Sciatic nerve (tissue), 2 donors: ENCODE data around the gene HSD17B14. TPM values are rescaled to one million over a fixed set of nuclear protein-coding genes. Genes with fewer than 3 reads are reported as not detected.
A peak's percentile ranks its signal among the peaks of the same experiment; 100 is the strongest.
"Not testable (repeated sequence)": the region's sequence is repeated elsewhere in the genome, so short reads cannot be mapped to it uniquely, and the experiment has no call there.

Experiments
- ATAC-seq: fragments of 200-7000 bp; cut with Tn5 transposase; one replicate; pipeline ENCODE4 v1.9.1; 2020; ENCODE audit warnings: mild to moderate bottlenecking, moderate library complexity
- DNase-seq: peaks from one replicate; pipeline ENCODE4 v3.0.0-alpha.2; 2020; ENCODE audit warnings: low spot score
- intact Hi-C: fragments of 100-400 bp; cut with DNase I; formaldehyde crosslinking; loops from one replicate; pipeline ENCODE4 v1.14.2; 2022
- total RNA-seq: library from RNA; stranded (reverse); fragmentation: NEBNext Ultra II Directional; extraction: Animal tissue kit (Norgen Biotek cat#: 25700); gene quantifications from one replicate; pipeline ENCODE4 v1.2.1, GENCODE V29; 2021
- donor health status: DM: no; HTN: no; CAD: no.
- donor health status: DM: no; HTN: no; CAD: no.

The HSD17B14 gene
- total RNA-seq, 1 donor from 2014 or later: 22.2 TPM

GRCh38 chr19:48780631-48781391, 55.5 kb downstream of the HSD17B14 start:
- ATAC-seq (no peak), DNase-seq (no peak)
- intact Hi-C loops: no loop called here

DNA sequence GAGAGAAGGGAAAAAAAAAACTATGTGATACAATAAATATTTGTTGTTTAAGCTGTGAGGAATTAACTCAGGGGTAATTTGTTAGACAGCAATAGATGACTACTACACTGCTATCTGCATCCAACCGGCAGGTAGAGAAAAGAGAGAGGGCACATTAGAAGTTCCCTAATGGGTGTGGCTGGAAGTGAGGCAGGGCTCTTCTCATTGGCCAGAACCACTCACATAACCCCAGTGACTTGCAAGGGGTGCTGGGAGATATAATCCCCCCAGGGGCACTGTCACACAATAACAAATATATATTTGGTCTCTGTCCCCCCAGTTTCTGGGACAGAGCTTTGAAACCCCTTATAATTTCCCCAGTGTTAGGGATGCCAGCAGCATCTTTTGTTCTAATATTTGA, 56.7 kb downstream of the HSD17B14 start:
- ATAC-seq (no peak), DNase-seq (no peak)
- intact Hi-C loops: no loop called here

DNA sequence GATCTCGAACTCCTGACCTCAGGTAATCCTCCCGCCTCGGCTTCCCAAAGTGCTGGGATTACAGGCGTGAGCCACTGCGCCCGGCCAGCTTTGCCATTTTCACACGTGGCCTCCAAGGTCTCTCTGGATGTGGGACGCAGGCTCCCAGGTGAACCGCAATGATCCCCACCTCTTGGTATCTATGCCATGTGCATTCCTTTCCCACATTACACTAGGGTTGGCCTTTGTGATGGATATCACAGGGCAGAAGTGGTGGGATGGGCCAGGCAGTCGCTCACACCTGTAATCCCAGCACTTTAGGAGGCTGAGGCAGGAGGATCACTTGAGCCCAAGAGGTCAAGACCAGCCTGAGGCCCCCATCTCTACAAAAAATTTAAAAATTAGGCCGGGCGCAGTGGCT, 58.6 kb downstream of the HSD17B14 start:
- DNase-seq: no peak
- intact Hi-C loops: no loop called here
- ATAC-seq: no peak

GRCh38 chr19:48777139-48777538, 59.2 kb downstream of the HSD17B14 start:
- DNase-seq (no peak), ATAC-seq (no peak)
- intact Hi-C loops: no loop called here

DNA sequence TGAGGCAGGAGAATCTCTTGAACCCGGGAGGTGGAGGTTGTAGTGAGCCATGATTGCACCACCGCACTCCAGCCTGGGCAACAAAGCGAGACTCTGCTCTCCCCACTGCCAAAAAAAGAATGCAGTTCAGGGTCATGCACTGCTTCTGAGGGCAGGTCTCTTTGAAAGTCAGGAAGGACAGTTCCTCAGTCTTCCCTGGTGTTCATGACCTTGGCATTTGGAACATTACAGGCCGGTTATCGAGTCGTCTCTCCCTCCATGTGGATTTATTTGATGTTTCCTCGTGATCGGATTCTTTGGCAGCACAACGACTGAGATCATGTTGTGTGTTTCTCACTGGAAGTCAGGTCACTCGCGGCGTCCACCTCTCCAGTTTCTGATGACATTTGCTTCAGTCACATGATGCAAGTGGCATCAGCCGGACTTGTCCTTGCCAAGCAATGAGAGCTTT, 63.8 kb downstream of the HSD17B14 start:
- ATAC-seq (peak; percentile 28), DNase-seq (no peak)
- intact Hi-C loops: no loop called here

DNA sequence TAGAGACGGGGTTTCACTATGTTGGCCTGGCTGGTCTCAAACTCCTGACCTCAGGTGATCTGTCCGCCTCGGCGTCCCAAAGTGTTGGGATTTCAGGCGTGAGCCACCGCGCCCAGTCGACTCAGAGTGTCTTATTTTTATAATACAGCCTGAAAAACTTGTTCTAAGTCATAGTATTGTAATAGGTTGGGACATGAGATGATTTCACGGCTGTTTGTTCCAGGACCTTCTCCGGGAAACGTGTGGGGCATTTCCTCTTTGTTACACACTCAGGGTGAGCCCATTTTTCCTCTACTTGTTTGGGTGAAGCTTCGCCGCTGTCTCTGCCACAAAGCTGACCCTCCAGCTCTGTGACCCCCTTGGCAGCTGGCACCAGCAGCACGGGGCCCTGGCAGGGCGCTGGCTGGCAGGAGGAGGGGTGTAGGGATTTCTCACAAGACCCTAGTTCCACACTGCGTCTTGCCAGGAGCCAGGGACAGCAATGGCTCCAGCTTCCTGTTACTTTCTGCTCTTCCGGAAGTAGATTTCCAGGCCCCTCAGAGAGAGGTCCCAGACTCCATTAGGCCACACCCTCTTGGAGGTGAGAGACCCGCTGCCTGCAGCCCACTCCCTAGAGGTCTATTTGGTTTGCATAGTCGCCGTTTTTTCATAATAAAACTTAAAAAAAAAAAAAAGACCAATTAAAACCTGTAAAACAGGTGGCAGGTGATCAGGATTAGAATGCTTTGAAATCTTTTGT, 65.4 kb downstream of the HSD17B14 start:
- no peak for ATAC-seq
- intact Hi-C loops: no loop called here

GRCh38 chr19:48770266-48770665, 66.0 kb downstream of the HSD17B14 start:
- ATAC-seq: peak; percentile 31
- DNase-seq: no peak
- intact Hi-C loops: no loop called here

More for the DNA sequence above, 65.4 kb downstream of the HSD17B14 start:
- DNase-seq: no peak

DNA sequence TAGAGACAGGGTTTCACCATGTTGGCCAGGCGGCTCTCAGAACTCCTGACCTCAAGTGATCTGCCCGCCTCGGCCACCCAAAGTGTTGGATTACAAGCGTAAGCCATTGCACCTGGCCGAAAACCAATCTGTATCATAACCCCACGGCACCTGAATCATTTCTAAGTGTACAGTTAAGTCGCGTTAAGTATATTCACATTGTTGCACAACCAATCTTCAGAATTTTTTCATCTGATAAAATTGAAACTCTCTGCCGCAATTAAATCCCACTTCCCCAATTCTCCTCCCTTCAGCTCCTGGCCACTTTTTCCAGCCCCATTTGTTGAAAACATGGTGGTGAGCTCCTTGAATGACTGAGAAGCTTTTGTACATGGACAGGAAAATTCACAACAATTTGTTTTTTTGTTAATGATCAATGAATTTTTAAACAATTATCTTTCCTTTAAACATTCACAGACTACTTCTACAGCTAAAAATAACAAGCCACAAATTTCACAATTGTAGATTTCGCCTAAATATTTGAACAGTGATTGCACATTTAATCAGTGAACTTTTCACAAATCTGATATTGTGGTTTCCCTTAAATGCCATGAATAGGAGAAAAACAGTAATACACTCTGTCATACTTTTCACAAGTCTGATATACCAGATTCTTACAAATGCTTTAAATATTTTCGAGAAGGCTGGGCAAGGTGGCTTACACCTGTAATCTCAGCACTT, 67.1 kb downstream of the HSD17B14 start:
- no peak for ATAC-seq
- intact Hi-C loops: no loop called here

GRCh38 chr19:48768171-48768753, 68.0 kb downstream of the HSD17B14 start:
- DNase-seq, intact Hi-C loops: not testable (repeated sequence)
- peak; percentile 74 for ATAC-seq

More for the DNA sequence above, 67.1 kb downstream of the HSD17B14 start:
- DNase-seq: no peak

GRCh38 chr19:48765816-48766215, 70.5 kb downstream of the HSD17B14 start:
- DNase-seq, intact Hi-C loops: not testable (repeated sequence)
- peak; percentile 40 for ATAC-seq

Other genes starting within 250 kb of the HSD17B14 start
- not detected for gene SPACA4, start 229.7 kb downstream of the HSD17B14 start, total RNA-seq
- not detected for gene FAM83E, start 221.4 kb downstream of the HSD17B14 start, total RNA-seq
- gene RPL18, start 217.3 kb downstream of the HSD17B14 start, total RNA-seq: 789 TPM
- gene SPHK2, start 217.0 kb downstream of the HSD17B14 start, total RNA-seq: 21.5 TPM
- gene DBP, start 199.1 kb downstream of the HSD17B14 start, total RNA-seq: 13.7 TPM
- 10.5 TPM for gene CA11, start 190.3 kb downstream of the HSD17B14 start, total RNA-seq
- 1.4 TPM for gene NTN5, start 163.5 kb downstream of the HSD17B14 start, total RNA-seq
- not detected for gene FUT2, start 140.5 kb downstream of the HSD17B14 start, total RNA-seq
- gene MAMSTR, start 116.8 kb downstream of the HSD17B14 start, total RNA-seq: 5.8 TPM
- gene RASIP1, start 95.9 kb downstream of the HSD17B14 start, total RNA-seq: 28.0 TPM
- 0.27 TPM for gene IZUMO1, start 89.6 kb downstream of the HSD17B14 start, total RNA-seq
- 3.6 TPM for gene FUT1, start 83.8 kb downstream of the HSD17B14 start, total RNA-seq
- not detected for gene FGF21, start 81.0 kb downstream of the HSD17B14 start, total RNA-seq
- gene BCAT2, start 25.5 kb downstream of the HSD17B14 start, total RNA-seq: 38.0 TPM
- 519 TPM for gene PLEKHA4, start 32.1 kb upstream of the HSD17B14 start, total RNA-seq
- gene PPP1R15A, start 35.9 kb upstream of the HSD17B14 start, total RNA-seq: 95.8 TPM
- gene TULP2, start 62.3 kb upstream of the HSD17B14 start, total RNA-seq: 1.1 TPM
- gene NUCB1, start 63.8 kb upstream of the HSD17B14 start, total RNA-seq: 262 TPM
- gene DHDH, start 97.2 kb upstream of the HSD17B14 start, total RNA-seq: 1.1 TPM
- 48.0 TPM for gene BAX, start 118.4 kb upstream of the HSD17B14 start, total RNA-seq
- 3,094 TPM for gene FTL, start 128.8 kb upstream of the HSD17B14 start, total RNA-seq
- 42.0 TPM for gene GYS1, start 156.8 kb upstream of the HSD17B14 start, total RNA-seq
- gene RUVBL2, start 157.4 kb upstream of the HSD17B14 start, total RNA-seq: 29.9 TPM
- not detected for gene LHB, start 180.6 kb upstream of the HSD17B14 start, total RNA-seq
- gene CGB3, start 187.8 kb upstream of the HSD17B14 start, total RNA-seq: not detected
- gene CGB2, start 195.4 kb upstream of the HSD17B14 start, total RNA-seq: not detected
- not detected for gene CGB1, start 200.4 kb upstream of the HSD17B14 start, total RNA-seq
- gene CGB5, start 207.4 kb upstream of the HSD17B14 start, total RNA-seq: not detected
- not detected for gene CGB8, start 212.6 kb upstream of the HSD17B14 start, total RNA-seq
- gene CGB7, start 221.3 kb upstream of the HSD17B14 start, total RNA-seq: not detected
- gene NTF4, start 228.3 kb upstream of the HSD17B14 start, total RNA-seq: not detected
- gene KCNA7, start 236.2 kb upstream of the HSD17B14 start, total RNA-seq: not detected
- 299 TPM for gene SNRNP70, start 249.0 kb upstream of the HSD17B14 start, total RNA-seq